AG20443 (cell line): Measurements from ENCODE around the gene COL21A1.

ENCODE experiments used
- DNase-seq: peaks from one replicate; pipeline ENCODE4 v3.0.0; 2012; ENCODE audit warnings: low spot score, mixed read lengths

The COL21A1 gene

GRCh38 chr6:56009636-56010035 lies 237.7 kb downstream of the COL21A1 start:
- DNase-seq, result no peak
